ENCODE measurements around the gene AP1B1.

Gene AP1B1

GRCh38 chr22:29313576-29314466 lies 74.5 kb downstream of the AP1B1 start:
- DNase-seq (ENCODE audit: low read depth): no peak

GRCh38 chr22:29313126-29313575 lies 75.2 kb downstream of the AP1B1 start:
- DNase-seq (ENCODE audit: low read depth): no peak

- no peak for DNase-seq (ENCODE audit: low read depth)
These were observed 75.9 kb downstream of the AP1B1 start for GRCh38 chr22:29312218-29313125.

GRCh38 chr22:29311464-29312217 lies 76.7 kb downstream of the AP1B1 start:
- no peak for DNase-seq (ENCODE audit: low read depth)

GRCh38 chr22:29310863-29311339 lies 77.5 kb downstream of the AP1B1 start:
- peak; percentile 75 for DNase-seq (ENCODE audit: low read depth)

- no peak for DNase-seq (ENCODE audit: low read depth)
These were observed 78.1 kb downstream of the AP1B1 start for GRCh38 chr22:29310065-29310862.

- no peak for DNase-seq (ENCODE audit: low read depth)
These were observed 78.9 kb downstream of the AP1B1 start for GRCh38 chr22:29309332-29310064.

GRCh38 chr22:29308791-29309262 lies 79.5 kb downstream of the AP1B1 start:
- DNase-seq (ENCODE audit: low read depth): no peak

- DNase-seq (ENCODE audit: low read depth): no peak
These were observed 80.1 kb downstream of the AP1B1 start for GRCh38 chr22:29308148-29308790.

- DNase-seq (ENCODE audit: low read depth): no peak
These were observed 80.7 kb downstream of the AP1B1 start for GRCh38 chr22:29307596-29308147.

- no peak for DNase-seq (ENCODE audit: low read depth)
These were observed 81.4 kb downstream of the AP1B1 start for GRCh38 chr22:29306835-29307595.

- peak; percentile 48 for DNase-seq (ENCODE audit: low read depth)
These were observed 82.1 kb downstream of the AP1B1 start, which contains the start of gene GAS2L1 for GRCh38 chr22:29306175-29306834. Gene GAS2L1 (plus strand): TSS chr22:29306650. CDS start chr22:29308106, 1,456 bp downstream.

- DNase-seq (ENCODE audit: low read depth): no peak
These were observed 82.6 kb downstream of the AP1B1 start for GRCh38 chr22:29305836-29306174.

- DNase-seq (ENCODE audit: low read depth): no peak
These were observed 85.5 kb downstream of the AP1B1 start for GRCh38 chr22:29302681-29303465.

GRCh38 chr22:29302402-29302680 lies 86.0 kb downstream of the AP1B1 start:
- no peak for DNase-seq (ENCODE audit: low read depth)

GRCh38 chr22:29301716-29302401 lies 86.5 kb downstream of the AP1B1 start:
- DNase-seq (ENCODE audit: low read depth): no peak
